Suppressor macrophage (primary cell): Measurements from ENCODE around the gene TM9SF1.

Source experiments
- DNase-seq, 4 experiments: peaks; one replicate each; pipeline ENCODE4 v3.0.0-alpha.2; 2020 to 2022

The TM9SF1 gene

DNA sequence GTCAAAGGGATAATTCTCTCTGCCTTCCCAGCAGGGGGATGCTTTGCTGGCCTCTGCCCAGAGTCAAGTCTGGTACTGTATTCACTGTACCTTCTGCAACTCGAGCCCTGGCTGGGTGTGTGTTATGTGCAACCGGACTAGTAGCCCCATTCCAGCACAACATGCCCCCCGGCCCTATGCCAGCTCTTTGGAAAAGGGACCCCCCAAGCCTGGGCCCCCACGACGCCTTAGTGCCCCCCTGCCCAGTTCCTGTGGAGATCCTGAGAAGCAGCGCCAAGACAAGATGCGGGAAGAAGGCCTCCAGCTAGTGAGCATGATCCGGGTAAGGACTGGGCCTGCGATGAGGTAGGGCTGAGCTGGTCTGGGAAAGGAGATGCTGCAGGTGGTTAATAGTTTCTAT lies 44.7 kb downstream of the TM9SF1 start:
- no peak for DNase-seq

DNA sequence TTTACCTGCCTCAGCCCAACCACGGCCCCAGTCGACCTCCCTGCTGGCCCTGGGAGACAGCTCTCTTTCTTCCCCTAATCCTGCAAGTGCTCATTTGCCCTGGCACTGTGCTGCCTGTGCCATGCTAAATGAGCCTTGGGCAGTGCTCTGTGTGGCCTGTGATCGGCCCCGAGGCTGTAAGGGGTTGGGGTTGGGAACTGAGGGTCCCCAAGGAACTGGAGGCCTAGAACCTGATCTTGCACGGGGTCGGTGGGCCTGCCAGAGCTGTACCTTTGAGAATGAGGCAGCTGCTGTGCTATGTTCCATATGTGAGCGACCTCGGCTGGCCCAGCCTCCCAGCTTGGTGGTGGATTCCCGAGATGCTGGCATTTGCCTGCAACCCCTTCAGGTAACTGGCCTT lies 45.2 kb downstream of the TM9SF1 start:
- no peak for DNase-seq

DNA sequence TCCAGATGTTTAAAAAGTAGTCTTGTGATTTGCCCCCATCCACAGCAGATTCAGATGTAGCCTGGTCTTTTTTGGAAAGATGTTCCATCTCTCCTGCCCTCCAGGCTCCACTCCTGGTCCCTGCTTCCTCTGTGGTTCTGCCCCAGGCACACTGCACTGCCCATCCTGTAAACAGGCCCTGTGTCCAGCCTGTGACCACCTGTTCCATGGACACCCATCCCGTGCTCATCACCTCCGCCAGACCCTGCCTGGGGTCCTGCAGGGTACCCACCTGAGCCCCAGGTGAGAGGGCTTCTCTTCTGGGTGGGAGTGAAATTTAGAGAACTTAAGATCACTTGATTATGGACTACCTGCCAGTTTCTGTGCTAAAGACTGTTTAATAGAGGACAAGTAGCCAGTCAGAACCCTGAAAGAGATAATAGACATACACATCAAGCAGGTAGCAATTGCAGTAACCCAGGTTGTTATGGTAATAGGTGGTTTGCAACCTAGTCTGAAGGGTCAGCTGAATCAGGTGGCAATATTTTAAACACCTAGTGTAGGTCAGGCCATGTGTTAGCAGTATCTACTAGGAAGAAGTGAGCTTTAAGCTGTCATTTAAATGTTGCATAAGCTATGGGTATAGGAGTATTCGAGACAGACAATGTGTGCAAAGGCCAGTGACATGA lies 45.8 kb downstream of the TM9SF1 start:
- DNase-seq: no peak

DNA sequence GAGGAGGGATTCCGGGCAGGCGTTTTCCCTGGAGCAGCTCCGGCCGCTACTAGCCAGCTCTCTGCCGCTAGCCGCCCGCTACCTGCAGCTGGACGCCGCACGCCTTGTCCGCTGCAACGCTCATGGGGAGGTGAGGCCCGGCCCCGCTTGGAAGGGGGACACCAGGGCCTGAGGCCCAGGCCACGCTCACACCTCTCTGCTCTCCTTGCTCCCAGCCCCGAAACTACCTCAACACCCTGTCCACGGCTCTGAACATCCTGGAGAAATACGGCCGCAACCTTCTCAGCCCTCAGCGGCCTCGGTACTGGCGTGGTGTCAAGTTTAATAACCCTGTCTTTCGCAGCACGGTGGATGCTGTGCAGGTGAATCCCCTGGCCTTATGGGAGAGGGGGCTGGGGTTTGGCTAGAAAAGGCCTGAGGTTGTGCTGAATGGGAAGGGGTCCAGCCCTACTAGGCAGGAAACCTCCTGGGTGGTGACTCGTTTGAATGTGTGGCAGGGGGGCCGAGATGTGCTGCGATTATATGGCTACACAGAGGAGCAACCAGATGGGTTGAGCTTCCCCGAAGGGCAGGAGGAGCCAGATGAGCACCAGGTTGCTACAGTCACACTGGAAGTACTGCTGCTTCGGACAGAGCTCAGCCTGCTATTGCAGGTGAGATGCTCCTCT lies 47.3 kb downstream of the TM9SF1 start:
- DNase-seq: no peak

DNA sequence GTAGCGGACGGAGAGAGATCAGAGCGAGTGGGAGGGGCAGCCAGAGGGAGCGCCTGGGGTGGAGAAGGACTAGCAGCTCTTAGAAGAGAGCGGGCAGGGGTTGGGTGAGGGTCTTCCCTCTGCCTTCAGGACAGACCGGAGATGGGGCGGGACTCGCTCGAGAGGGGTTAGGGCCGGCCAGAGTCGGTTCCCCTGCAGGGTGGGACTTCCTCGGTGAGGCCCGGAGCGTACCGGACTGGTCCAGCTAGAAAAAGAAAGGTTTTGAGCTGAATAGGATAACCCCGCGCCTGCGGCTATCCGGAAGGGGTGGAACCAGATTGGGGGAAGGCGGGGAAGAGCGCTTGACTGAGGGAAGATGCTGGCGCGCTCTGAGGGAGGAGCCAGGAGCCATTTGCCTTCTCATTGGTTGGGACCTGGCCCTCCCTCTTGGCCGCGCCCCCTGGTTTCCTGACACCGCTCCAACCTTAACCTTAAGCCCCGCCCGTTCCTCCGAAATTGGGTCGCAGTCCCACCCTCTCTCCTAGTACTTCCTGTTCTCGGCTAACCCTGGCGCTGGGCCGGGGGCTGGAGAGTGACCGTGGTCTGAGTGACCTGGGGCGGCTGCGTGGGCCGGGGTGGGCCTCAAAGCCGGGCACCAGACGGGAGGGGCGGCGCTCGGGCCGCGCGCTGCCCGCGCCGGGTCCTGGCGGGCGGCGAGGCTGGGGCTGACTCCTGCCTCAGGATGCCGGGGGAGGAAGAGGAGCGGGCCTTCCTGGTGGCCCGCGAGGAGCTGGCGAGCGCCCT lies 48.1 kb downstream of the TM9SF1 start, which contains the start of gene RNF31:
TSS of gene RNF31 (plus strand) at position 521 of the 783 bp plus-strand sequence. CDS start at position 722, 201 bp downstream.
- DNase-seq: peak; percentile 98 to 99 (median 99)

DNA sequence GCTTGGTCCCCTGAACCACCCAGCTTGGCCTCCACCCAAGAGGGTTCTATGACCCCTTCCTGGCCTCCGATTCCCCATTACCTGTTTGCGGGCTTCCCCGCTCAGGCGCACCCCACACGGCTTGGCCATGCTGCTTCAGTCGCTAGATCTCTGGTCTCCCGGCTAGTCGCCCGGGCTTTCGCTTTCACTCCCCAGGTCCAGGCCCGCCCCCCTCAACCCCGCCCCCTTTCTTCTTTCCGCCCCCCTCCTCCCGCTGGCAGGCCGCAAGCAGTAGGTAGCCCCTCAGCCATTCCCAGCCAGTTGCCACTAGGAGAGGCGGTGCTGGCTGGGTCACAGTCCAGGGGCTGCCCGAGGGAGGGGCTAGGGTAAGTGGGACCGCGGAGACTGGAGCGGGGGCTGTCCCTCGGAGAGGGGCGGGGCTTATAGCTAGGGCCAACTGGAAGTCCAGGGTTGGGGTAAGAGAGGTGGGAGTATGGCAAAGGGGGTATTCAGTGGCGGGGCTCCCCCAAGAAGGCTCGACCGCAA lies 48.7 kb downstream of the TM9SF1 start, which contains the start of gene PSME2:
TSS of gene PSME2 (minus strand) at position 158 of the 525 bp plus-strand sequence. CDS start at position 129, 29 bp downstream.
- DNase-seq: peak; percentile 95 to 98 (median 97)

DNA sequence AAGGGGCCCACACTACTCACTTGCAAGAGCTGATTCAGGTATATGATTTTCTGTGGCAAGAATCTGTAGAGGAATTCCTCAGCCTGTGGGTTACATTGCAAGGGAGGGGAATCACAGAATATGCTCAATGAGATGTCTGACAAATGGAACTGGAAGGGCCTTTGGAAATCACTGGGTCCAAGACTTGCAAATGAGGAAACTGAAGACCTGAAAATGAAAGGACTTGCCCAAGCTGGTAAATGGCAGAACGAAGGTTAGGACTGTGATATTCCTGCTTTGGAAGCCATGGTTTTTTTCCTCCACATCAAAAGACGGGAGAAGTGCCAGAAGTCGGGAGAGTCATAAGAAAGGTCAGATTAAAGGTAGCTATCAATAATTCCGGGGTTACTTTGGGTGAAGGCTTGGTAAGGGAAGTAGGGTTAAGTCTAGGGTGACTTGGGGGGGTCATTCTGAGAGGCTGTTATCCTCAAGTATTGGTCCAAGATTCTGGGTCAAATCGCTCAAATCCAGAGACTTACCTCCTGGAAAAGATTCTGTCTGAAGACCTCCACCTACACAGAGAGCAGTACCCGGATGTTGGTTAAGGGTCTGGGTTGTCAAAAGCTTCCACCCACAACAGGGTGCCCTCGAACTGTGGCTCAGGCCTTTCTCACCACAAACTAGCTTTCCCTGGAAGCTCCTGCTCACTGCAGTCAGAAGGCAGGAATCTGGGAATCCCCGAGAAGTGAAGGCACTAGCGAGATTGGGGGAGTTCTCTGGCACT lies 49.4 kb downstream of the TM9SF1 start:
- DNase-seq: peak; percentile 14 to 52 (median 44)

DNA sequence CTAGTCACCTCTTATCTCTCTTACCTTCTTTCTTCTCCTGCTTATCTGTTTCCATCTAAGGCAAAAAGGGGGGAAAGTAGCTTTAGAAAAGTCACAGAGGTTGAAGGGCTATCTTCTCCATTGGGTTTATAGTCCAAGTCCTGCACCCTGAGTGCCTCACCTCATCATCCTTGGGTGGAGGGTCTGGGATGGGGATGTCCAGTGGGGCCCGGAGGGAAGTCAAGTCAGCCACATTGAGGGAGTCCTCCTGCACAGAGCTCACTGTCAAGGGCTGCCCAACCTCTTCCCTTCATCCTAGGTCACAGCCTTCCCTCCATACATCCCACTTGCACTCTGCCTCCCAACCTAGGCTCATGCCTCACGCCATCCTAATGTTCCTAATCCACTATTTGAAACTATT lies 50.0 kb downstream of the TM9SF1 start:
- no peak for DNase-seq

DNA sequence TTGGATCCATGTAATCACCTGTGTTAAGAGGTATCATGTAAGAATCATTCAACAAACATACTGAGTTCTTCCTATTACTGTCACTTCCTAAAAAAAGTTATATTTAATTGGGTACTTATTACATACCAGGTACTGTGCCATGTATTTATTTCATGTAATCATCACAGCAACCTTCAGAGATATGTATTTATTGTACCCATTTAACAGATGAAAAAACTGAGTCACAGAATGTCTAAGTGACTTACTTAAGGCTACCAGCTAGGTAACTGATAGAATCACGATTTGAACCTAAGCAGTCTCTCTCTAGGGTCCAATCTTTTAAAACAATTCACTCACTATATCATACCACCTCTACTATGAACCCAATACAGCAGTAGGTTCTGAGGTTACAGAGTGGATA lies 50.8 kb downstream of the TM9SF1 start:
- no peak for DNase-seq

DNA sequence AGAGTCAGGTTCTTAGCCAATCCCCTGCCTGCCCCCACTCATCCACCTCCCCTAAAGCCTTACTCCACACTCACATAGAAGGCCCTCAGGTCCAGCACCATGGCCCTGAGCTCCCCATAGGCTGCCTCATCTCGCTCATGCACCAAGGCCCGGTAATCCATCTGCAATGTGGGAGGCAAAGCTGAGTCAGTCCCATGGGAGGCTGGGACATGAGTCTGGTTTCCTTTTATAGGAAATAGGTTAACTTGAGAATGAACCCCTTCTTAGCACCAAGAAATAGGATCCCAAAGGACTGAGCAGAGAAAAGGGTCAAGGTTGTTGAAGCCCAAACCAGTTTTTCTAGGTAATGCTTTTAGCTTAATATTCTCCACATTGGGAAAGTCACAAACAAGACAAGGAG lies 51.7 kb downstream of the TM9SF1 start:
- peak in 2 of 4 experiments; percentile 29 to 31 for DNase-seq

DNA sequence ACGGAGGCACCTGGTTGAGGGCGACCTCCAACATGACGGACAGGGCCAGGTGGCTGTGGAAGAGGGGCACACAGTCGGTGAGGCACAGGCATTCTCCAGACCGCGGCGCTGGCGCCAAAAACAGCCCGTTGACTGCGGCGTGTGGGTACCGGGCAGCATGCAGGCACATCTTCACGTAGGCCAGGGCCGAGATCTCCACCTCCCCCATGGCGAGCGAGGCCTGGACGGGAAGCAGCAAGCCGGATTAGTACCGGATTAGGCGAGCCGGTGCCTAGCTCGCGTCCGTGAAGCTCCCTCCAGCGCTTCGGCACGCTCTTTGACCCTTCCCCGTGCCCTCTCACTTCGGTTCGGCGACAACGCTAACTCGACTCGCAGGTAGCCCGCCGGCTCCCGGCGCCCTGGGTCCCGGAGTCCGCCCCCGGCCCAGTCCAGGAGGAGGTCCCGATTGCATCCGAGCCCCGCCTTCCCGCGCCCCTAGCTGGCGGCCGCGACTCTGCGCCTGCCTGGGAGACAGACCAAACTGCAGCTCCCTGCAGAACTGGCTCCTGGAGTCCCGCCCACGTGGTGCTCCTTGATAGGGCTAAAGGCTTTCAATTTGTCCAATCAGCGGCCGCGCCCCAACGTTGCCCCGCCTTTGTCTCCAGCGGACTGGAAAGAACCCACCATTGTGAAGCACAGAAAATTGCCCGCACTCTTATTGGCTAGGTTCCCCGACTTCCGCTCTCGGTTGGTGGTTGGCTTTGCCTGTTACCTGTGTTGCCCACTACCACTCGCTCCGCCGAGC lies 54.0 kb downstream of the TM9SF1 start, which contains the start of gene EMC9:
TSS of gene EMC9 (minus strand) at position 495 of the 784 bp plus-strand sequence. CDS start at position 208, 287 bp downstream.
- peak; percentile 100 for DNase-seq

DNA sequence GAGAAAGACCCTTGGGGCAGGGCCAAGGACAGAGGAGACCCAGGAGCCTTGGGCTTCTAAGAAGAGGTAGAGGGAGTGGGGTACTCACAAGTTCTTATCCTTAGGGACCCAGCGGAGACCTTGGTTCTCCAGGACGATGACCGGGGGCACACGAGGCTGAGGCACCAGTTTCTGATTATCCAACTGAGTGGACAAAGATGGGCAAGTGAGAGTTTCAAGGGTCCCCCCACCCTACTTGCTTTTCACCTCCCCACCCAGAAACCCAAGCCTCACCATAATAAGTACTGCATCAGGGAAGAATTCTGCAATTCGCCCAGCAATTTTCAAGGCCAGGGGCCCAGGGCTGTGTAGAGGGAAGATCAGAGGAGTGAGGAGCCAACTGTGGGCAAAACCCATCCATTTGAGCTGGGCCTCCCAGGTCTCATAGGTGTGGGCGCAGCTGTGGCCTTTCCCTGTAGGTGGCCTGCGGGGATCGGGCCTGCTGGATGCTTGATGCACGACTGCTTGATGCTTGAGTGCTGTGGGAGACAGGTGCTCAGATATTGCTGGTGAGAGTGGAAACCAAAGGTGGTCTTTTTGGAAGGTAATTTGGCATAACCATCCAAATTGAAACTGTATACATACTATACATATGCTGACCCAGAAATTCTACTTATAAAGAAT lies 55.8 kb downstream of the TM9SF1 start:
- no peak for DNase-seq
